ENCODE results near the gene HENMT1.
A peak's percentile ranks its signal among the peaks of the same experiment; 100 is the strongest.
"Not testable (repeated sequence)": the region's sequence is repeated elsewhere in the genome, so short reads cannot be mapped to it uniquely, and the experiment has no call there.

The HENMT1 gene

DNA sequence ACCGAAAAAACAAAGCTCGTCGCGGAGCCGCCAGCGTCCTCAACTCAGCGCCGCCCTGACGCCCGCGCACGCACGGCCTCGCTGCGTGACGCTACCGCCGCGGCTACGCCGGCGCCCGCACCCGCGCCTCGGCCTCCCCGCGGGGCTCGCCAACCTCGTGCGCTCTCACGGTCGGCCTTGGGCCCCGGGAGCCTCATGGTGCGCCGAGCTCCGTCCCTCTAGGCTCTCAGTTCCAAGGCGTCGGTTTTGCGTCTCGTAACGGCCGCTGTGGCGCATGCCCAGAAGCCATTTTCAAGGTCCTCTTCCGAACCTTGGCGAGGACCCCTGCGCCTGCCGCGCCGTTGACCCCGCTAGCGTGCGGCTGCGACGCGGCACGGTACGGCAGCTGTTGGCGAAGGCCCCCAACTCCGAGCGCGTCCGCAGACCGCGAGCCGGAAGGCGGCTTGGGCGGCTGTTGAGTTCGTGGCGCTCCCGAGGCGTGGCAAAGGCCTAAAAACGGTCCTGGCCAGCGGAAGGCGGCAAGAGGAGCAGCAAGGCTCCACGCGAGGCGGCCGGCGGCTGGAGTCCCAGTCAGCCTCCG, at the start of gene HENMT1:
Gene HENMT1 (minus strand): TSS at position 64 of the 580 bp plus-strand sequence. CDS start 1,209 bp downstream, outside the sequence.
- DNase-seq, result peak; percentile 27

DNA sequence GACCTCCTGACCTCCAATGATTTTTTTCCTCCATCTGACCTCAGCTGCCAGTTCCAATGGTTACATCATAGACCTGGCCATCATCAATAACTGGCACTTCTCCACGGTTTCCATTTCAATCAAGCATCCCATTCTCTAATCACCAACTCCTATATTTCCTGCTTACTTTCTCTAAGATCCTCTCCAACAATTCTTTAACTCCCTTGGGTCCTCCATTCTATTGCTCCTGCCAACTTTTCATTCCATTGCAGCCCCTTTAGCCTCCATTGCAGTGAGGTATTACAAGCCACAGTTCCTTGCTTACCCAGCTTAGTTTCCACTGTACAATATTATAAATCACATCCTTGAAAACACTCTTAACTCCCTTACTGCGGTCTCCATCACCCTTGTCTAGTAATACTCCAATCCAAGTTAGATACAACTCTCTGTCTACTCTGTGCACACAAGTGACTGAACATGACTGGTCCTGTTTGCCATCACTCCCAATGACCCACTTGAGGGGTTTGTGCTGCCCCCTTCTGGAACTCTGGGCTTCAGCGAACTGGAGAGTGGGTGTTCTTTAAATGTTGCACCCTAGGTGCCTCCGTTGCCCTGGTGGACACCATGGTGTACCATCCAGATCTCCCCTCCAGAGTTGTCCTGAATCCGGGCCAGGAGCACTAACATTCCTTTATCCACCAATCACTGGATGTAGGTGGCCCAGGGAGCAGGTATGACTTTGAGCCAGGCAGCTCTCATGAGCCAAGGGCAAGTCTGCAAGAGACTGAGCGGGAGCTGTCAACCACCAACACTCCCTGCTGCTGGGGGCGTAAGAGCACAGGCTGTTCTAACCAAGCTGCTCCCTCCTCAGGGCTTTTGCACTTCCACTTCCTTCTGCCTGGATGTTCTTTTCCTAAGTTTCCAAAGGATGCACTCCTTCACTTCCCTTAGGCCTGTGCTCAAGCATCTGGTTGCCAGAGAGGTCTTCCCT, 48.1 kb upstream of the HENMT1 start:
- no peak for DNase-seq

DNA sequence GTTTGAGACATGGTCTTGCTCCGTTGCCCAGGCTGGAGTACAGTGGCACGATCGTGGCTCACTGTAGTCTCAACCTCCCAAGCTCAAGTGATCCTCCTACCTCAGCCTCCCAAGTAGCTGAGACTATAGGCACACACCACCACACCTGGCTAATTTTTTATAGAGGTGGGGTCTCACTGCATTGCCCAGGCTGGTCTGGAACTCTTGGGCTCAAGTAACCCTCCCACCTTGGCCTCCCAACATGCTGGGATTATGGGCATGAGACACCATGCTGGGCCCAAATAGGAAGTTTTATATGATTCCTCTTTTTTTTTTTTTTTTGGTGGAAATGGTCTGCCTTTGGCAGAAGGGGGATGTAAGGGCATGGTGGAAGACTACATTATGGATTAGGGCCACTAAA, 45.8 kb upstream of the HENMT1 start:
- DNase-seq, result no peak

DNA sequence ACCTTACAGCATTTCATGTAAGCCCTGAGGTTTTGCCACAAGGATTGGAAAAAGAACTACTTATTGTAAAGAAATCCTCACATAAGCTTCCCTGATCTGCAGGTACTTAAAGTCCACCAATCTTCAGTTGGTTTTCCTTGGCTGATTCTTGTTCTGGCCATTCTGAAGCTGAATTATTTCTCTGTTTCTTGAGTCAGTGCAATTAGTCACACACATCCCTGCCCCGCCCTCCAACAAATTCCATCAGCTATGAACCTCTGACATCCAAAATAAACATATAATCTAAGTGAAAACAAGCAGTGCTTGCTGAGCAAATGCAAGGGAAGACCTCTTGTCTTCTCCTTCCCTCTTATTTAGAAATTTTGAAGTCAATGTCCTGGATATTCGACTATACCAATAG, 43.6 kb upstream of the HENMT1 start:
- DNase-seq, result no peak

DNA sequence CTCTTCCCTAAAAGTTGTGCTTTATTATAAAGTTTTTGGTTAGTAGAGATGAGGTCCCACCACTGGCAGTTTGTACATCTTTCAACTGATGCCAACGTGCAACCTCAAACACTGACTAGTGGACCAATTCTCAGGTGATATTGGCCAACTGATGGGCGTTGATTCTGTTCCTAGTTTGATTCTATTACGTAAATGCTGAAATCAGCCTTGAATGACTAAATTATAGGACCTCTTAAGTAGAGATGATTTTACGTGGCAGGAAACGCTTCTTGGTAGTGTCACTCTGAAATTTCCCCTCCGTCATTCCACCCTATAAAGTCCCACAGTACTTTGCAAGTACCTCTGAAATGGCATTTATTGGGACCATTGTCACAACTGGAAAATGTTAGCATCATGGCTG, 43.0 kb upstream of the HENMT1 start:
- no peak for DNase-seq

DNA sequence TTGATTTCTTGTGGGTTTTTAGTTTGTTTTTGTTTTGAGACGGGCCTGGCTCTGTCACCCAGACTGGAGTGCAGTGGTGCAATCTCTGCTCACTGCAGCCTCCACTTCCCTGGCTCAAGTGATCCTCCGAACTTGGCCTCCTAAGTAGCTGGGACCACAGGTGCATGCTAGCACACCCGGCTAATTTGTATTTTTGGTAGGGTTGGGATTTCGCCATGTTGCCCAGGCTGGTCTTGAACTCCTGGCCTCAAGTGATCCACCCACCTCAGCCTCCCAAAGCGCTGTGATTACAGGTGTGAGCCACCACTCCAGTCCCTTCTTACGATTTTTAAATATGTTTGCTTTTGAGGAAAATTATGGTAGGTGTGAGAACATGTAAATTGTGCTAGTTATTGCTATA, 41.2 kb upstream of the HENMT1 start:
- not testable (repeated sequence) for DNase-seq

DNA sequence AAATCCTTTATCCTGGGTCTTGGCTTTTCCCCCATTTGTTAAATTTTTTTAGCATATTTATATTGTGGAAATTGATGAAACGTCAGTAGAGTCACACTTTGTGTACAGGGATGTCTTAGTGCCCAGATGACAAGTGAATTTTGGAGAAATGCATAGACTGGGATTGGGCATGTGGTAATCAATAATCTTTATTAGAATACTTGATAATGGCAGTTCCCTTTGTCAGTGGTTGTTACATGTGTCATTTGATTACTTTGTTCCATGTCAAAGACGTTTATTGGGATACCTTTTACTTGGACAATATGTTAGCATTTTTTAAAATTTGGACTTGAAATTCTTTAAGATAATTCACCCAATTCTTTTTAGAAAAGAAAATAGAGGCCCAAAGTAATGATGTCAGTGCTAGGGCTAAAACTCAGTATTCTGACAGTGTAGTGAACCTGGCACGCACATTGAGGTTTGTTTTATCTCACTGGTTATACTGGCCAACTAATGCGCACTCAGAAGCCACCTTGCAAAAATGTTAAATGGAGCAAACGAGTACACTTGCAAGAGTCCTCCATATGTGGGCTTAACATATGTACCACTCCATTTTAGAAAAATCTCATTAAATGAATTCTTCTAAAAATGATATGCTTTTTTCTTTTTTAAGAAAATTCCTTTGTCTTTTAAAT, 40.4 kb upstream of the HENMT1 start:
- DNase-seq, result no peak

DNA sequence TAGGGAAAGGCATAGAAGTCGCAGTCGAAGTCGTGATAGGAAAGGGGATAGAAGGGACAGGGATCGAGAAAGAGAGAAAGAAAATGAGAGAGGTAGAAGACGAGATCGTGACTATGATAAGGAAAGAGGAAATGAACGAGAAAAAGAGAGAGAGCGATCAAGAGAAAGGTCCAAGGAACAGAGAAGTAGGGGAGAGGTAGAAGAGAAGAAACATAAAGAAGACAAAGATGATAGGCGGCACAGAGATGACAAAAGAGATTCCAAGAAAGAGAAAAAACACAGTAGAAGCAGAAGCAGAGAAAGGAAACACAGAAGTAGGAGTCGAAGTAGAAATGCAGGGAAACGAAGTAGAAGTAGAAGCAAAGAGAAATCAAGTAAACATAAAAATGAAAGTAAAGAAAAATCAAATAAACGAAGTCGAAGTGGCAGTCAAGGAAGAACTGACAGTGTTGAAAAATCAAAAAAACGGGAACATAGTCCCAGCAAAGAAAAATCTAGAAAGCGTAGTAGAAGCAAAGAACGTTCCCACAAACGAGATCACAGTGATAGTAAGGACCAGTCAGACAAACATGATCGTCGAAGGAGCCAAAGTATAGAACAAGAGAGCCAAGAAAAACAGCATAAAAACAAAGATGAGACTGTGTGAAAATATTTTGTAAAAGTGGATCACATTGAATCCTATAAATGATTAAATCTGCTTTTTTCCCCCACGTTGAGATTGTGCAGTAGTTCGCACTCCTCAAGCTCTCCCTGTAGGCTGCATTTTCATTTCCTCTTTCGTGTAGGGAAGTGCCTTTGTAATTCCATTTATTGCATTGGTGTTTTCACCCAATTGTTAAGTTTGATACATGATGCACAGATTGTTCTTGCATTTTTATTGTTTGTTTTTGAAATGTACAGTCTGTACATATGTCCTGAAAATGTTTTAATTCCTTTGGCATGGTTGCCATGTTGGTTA, 38.8 kb upstream of the HENMT1 start:
- no peak for DNase-seq

DNA sequence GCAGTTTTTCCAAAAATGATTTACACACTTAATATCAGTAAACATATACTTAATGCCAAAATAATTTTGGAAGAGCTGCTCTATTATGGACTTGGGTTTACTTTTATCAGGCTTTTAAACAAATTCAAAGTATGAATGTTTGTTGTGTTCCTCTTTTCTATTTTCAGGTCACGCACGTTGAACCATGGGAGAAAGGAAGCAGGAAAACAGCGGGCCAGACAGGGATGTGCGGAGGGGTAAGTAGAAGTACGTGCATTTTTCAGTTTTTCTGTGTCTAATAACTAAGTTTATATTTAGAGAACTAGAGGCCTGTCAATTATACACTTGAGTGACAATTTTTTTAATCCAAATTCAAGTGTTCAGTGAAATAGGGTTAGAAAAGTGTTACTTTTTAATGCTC, 34.6 kb upstream of the HENMT1 start:
- DNase-seq, result no peak

DNA sequence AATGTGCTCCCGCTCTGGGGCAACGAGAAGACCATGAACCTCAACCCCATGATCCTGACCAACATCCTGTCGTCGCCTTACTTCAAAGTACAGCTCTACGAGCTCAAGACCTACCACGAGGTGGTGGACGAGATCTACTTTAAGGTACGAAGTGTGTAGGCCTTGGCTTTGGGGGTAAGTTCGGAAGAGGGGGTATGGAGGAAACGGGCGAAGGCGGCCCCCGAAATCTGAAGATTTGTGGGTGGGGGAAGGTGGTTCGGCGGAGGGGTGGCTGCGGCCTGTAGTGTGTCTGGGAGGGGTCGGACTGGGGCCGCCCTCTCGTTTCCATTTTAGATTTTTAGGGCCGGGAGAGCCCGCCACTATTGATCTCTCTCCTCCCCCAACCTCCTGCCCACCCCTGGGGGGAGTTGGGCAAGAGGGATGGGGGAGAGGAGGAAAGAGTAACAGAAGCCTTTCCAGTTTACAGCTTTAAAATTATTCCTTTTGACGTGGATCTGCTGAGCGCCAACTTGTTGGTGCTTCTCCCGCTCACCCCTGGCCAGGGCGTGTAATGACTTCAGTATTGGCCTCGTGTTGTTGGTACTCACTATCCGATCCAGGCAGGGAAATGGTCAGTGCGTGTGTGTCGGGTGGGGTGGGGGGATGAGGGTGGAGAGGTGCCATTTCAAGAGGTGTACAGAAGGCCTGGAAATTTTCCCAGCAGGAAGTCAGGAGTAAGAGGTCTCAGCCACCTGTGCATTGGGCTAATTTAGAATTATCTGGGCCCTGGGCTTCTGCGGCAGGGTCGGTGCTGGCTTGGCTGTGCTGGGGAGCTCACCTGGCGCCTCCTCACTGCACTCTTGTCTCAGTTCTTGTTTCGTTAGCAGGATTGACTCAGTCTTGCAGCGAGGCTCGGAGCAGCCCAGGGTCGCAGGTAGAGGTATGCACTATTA, 32.1 kb upstream of the HENMT1 start:
- DNase-seq, result no peak

DNA sequence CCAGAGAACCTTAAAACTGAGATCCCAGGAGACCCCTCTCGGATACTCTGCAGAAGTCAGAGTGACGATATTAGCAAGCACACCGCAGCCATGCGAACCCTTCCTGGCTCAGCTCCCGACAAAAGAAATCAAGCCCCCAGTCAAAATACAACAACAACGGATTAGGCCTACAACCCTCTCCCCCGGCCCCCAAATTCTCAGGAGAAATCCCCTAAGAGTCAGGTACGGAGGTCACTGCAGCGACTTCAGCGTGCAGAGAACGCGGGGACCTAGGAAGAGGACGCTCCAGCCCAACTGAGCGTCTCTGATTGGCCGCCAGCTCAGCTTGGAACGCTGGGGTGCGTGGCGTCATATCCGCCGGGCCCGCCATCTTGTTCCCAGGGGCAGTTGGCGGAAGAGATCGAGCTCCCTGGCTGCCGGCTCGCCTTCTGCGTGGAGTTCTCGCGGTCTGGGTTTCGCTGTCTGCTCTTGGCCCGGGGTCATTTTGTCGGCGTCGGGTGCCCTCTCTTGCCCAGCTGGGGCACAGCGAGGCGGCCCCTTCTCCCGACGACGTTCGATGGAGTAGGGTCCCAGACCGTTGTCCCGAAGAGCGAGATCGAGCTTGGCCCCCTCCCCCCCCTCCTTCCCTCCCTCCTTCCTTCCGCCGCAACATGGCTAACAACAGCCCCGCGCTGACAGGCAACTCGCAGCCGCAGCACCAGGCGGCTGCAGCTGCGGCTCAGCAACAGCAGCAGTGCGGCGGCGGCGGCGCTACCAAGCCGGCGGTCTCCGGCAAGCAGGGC, 31.2 kb upstream of the HENMT1 start, which contains the start of gene PRPF38B:
Gene PRPF38B (plus strand): TSS at position 369 of the 782 bp plus-strand sequence. CDS start 282 bp downstream, at position 651.
- peak; percentile 65 for DNase-seq

DNA sequence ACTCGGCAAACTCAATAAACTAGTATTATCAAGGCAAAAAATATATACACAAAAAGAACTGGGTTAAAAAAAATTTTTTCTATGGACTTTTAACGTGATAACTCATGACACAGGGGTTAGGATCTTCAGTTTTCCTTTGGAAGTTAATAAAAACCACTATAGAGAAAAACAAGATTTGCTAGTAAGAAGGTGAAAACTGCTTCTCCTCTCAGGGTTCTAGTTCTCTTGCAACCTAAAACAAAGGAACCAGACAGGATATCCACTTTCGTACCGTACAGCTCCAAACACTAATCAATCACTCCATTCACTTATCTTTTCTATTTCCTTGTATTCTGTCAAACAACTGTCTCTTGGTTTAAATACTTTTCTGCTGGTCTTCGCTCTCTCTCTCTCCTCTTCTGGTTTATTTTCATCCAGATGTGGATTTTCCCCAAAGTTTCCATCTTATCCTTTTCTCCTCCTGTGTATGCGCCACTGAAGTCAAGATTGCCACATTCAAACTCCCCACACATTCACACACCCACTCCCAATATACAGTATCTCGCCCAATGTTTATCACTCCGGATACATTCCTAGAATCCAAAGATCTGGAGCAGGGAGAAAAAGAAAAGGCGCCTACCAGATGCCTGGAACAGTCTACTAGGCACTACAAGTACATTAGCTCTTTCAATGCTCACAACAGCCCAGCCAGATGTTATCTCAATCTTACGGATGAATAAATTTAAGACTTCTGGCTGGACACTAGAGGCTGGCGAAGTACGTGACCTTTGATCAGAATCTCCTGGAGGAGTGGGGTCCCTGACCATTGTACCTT, 30.4 kb upstream of the HENMT1 start:
- no peak for DNase-seq

DNA sequence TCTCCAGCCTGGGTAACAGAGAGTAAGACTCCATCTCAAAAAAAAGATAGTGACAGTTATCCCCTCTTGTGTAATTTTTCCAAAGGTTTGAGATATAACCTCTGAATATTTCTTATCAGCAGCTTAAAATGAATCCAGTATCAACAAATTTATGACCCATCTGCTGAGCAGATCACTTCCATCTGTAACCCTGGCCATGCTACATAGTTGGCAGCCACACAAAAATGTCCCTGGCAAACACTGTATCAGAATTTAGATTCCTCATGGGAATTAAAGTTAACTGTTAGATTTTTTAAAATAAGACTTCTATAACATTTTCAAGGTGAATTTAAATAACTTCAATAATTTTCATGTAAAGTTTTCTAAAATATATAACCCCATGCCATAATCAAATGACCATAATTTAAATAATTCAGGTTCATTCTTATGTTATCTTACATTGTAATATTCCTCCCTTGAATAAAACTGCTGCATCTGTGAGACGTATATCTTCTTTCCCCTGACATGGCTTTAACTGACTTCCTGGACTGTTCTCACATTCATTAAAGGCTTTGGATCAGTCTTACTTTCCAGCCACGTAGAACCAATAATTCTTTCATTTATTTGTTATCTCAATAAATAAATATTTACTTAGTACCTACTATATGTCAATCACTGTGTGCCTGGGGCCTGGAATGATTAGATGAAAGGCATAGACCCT, 25.9 kb upstream of the HENMT1 start:
- DNase-seq, result no peak

DNA sequence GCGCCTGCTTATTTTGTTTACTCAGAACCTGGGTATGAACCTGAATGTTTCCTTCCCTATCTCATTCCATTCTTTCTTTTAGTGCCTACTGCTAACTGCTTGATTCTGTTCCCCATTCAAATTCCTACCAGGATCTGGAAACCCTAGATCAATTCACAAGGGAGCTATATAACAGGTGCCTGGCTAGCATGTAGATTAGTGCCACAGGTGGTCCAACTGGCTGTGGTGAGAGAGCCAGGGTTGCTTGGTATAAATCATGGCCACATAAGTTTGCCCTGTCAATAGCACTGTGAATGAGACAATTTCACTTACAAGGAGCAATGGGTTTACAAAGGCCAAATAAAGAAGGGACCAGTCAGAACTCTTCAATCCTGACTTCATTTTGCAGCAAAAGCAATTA, 24.6 kb upstream of the HENMT1 start:
- no peak for DNase-seq

DNA sequence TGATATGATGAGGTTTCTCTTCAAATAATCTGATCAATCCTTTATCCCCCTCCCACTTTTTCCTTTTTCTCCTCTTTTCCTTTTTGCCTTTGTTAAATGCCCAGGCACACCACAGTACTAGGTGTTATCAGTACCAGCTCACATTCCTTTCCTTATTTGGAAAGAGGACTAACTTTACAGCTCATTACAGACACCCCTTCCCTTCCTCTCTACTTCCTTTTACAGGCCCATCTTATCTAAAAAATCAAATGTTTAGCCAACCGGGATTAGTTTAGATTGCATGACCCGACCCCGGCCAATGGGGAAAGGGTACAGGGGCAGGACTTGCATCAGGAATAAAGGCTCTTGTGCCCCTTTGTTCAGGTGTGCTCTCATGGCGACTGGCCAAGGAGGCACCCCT, 20.8 kb upstream of the HENMT1 start:
- DNase-seq, result not testable (repeated sequence)

DNA sequence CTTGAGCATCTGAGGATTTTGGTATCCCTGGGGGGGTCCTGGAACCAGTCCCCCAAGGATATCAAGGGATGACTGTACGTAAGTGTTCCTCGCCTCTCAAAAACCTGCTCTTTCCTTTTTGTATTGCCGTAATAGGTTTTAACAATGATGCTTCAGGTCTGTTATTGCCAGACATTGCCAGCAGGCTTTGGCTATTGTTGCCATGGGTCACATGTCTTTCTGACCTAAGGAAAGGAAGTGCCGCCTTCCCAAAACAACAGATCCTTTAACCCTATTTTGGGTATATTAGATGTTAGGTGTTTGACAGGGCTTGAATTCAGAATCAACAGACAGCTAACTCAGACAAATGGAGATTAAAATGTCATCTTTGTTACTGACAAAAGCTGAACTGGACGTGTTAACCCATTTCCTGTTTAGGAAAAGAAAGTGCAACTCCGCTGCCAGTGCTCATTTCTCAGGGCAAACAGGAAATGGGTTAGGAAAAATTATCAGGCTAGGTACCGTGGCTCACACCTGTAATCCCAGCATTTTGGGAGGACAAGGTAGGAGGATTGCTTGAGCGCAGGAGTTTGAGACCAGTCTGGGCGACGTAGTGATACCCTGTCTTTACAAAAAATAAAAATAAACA, 18.8 kb upstream of the HENMT1 start:
- no peak for DNase-seq

DNA sequence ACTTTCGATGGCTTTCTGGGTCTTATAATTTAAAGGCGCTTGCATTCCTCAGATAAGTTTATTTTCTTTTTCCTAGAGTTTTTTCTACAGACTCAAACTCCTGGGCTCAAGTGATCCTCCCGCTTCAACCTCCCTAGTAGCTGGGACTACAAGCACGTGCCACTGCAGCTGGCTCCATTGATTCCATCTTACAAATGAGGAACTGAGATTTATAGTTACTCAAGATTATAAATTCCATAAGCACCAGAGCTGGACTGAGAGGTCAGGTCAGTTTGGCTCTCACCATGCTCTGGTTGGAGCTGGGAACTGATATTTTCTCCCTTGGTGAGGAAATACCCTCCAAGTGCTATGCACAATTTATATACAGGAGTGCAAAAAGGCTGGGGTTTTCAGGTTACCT, 17.8 kb upstream of the HENMT1 start:
- no peak for DNase-seq

DNA sequence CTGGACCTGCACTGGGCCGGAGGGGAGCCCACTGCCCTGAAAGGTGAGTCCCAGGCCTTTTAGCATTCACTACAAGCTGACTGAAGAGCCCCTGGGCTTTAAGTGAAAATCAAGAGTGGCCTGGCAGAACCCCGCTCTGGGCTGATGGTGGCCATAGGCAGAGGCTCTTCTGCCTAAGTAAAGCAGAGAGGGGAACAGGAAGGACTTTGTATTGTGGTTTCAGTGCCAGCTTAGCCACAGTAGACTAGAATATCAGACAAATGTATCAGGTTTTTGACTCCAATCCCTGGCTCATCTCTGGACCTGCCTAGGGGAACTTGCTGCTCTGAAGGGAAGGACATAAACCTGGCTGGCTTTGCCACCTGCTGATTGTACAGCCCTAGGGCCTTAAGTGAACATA, 10.2 kb upstream of the HENMT1 start:
- no peak for DNase-seq
